NB4 (cell line): ENCODE measurements around the gene ZSCAN31.

Source experiments
- DNase-seq: peaks from one replicate; pipeline ENCODE4 v3.0.0; 2010; ENCODE audit warnings: low read depth
- H3K4me3 ChIP-seq: one replicate; pipeline ENCODE4 v1.5.1; 2011; ENCODE audit warnings: mild to moderate bottlenecking, low read depth, low read length, moderate library complexity
- MYC ChIP-seq: IDR thresholded peaks from 2 replicates; pipeline ENCODE4 v1.6.1; 2011; ENCODE audit warnings: low read depth, low read length
- POLR2A ChIP-seq: IDR thresholded peaks from 2 replicates; pipeline ENCODE4 v1.6.1; 2011; ENCODE audit warnings: mild to moderate bottlenecking; ENCODE audit not compliant: insufficient read length; ENCODE audit errors: extremely low read depth
- TF ChIP-seq, protein P1 (sequence below): IDR thresholded peaks from 2 replicates; pipeline ENCODE4 v1.6.1; 2011; ENCODE audit warnings: low read depth, low read length
- TF ChIP-seq, protein P2 (sequence below): IDR thresholded peaks from one replicate; pipeline ENCODE4 v1.5.1; 2012; ENCODE audit warnings: low read depth, low read length

Gene ZSCAN31

DNA sequence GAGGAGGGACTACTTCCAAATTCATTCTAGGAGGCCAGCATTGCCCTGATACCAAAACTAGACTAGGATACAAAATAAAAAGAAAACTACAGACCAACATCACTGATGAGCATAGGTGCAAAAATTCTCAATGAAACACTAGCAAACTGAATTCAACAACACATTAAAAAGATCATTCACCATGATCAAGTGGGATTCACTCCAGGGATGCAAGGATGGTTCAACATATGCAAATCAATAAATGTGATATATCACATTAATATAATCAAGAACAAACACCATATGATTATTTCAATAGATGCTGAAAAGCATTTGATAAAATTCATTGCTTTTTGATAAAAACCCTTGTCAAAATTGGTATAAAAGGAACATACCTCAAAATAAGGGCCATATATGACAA lies 44.4 kb downstream of the ZSCAN31 start:
- TF ChIP-seq MYC (no peak), POLR2A (no peak)
- TF ChIP-seq, protein P1, sequence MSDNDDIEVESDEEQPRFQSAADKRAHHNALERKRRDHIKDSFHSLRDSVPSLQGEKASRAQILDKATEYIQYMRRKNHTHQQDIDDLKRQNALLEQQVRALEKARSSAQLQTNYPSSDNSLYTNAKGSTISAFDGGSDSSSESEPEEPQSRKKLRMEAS, result no peak
- TF ChIP-seq, protein P2, sequence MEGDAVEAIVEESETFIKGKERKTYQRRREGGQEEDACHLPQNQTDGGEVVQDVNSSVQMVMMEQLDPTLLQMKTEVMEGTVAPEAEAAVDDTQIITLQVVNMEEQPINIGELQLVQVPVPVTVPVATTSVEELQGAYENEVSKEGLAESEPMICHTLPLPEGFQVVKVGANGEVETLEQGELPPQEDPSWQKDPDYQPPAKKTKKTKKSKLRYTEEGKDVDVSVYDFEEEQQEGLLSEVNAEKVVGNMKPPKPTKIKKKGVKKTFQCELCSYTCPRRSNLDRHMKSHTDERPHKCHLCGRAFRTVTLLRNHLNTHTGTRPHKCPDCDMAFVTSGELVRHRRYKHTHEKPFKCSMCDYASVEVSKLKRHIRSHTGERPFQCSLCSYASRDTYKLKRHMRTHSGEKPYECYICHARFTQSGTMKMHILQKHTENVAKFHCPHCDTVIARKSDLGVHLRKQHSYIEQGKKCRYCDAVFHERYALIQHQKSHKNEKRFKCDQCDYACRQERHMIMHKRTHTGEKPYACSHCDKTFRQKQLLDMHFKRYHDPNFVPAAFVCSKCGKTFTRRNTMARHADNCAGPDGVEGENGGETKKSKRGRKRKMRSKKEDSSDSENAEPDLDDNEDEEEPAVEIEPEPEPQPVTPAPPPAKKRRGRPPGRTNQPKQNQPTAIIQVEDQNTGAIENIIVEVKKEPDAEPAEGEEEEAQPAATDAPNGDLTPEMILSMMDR, result no peak
- H3K4me3 ChIP-seq, result no peak overlapping the region
- DNase-seq, result no peak

GRCh38 chr6:28282926-28283325 lies 53.0 kb downstream of the ZSCAN31 start:
- DNase-seq, result peak; percentile 42
- peak overlapping the region; percentile 19 for H3K4me3 ChIP-seq
- no peak for TF ChIP-seq POLR2A
- TF ChIP-seq, protein P2, result no peak
- TF ChIP-seq, protein P1, result no peak
- TF ChIP-seq MYC, result no peak

DNA sequence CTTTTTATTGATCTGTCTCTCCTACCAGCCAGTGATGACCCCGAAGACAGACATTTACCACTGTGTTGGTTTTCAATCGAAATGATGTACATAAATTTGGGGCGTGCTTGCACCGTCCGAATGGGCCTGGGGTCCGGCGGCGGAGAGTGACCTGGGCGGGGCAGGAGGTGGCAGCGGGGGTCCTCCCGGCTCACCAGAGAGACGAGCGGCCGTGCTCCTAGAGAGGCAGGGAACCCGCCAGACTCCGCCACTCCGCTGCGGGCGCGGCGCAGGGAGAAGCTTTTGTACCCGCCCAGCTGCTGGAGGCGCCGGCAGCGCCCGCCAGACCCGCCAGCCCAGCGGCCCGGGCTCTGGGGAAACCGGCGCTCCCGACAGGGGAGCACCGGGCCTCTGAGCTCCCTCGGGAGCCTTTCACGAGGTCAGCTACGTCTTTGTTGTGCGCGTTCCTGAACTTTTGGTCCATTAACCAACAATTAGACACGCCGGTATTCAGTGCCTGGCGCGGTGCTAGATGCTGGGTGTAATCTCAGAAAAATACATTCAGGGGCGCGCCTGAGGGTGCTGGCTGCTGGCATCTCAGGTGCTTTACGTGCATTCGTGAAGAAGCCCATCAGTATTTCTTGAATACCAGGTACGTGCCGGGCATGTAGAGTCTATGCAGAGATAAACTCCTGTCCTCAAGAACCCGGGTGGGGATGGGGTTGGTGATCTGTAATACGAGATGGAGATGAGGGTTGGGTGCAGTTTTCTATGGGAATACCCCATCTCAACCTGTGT lies 54.5 kb downstream of the ZSCAN31 start, which contains the start of gene PGBD1:
PGBD1 (plus strand) TSS at position 285 of the 777 bp plus-strand sequence. CDS start 2,242 bp downstream, outside the sequence.
- TF ChIP-seq, protein P1, result no peak
- TF ChIP-seq POLR2A (peak; percentile 33), MYC (no peak; the same call in 1 of the 2 replicates)
- TF ChIP-seq, protein P2, result no peak
- H3K4me3 ChIP-seq, result peak within 1 kb of the TSS; percentile 82
- peak; percentile 90 for DNase-seq

GRCh38 chr6:28280595-28281287 lies 55.2 kb downstream of the ZSCAN31 start:
- no peak for DNase-seq
- peak overlapping the region; percentile 82 for H3K4me3 ChIP-seq
- TF ChIP-seq, protein P1, result no peak
- TF ChIP-seq, protein P2, result no peak
- TF ChIP-seq POLR2A (no peak), MYC (no peak)

GRCh38 chr6:28277746-28278145 lies 58.2 kb downstream of the ZSCAN31 start:
- no peak overlapping the region for H3K4me3 ChIP-seq
- DNase-seq, result no peak
- TF ChIP-seq, protein P2, result no peak
- TF ChIP-seq, protein P1, result no peak
- TF ChIP-seq MYC (no peak), POLR2A (no peak)
